GM23338 (cell line): ENCODE data around the gene UNC13D. TPM values are rescaled to one million over a fixed set of nuclear protein-coding genes. Genes with fewer than 3 reads are reported as not detected.

Experiments used
- ATAC-seq: fragments of 200-7000 bp; cut with Tn5 transposase; 3 replicates; pipeline ENCODE4 v1.9.1; 2020
- DNase-seq: peaks from one replicate; pipeline ENCODE4 v3.0.0-alpha.2; 2015; ENCODE audit warnings: low spot score
- H2AFZ ChIP-seq: fragments of 200-600 bp; sonication (generic); 2 replicates; pipeline ENCODE4 v1.8.0; 2016; ENCODE audit warnings: antibody characterized with exemption, mild to moderate bottlenecking, moderate library complexity
- H3F3A ChIP-seq: fragments of 200-600 bp; sonication (generic); replicated peaks from 2 replicates; pipeline ENCODE4 v1.8.0; 2017; ENCODE audit warnings: antibody characterized with exemption, mixed run types, low read depth
- H3K27ac ChIP-seq: fragments of 200-600 bp; sonication (generic); 2 replicates; pipeline ENCODE4 v1.6.1; 2016; ENCODE audit warnings: low read depth
- H3K27me3 ChIP-seq: fragments of 200-600 bp; sonication (generic); 2 replicates; pipeline ENCODE4 v1.8.0; 2016; ENCODE audit warnings: mild to moderate bottlenecking, mixed run types, moderate library complexity; ENCODE audit not compliant: insufficient read depth
- H3K36me3 ChIP-seq: fragments of 200-600 bp; sonication (generic); 2 replicates; pipeline ENCODE4 v1.8.0; 2016; ENCODE audit warnings: mild to moderate bottlenecking; ENCODE audit not compliant: insufficient read depth
- H3K4me1 ChIP-seq: fragments of 200-600 bp; sonication (generic); 2 replicates; pipeline ENCODE4 v1.8.0; 2016; ENCODE audit warnings: mild to moderate bottlenecking, moderate library complexity; ENCODE audit not compliant: insufficient read depth
- H3K4me2 ChIP-seq: fragments of 200-600 bp; sonication (generic); 2 replicates; pipeline ENCODE4 v1.7.1; 2017; ENCODE audit warnings: mixed run types
- H3K4me3 ChIP-seq: fragments of 200-600 bp; sonication (generic); 2 replicates; pipeline ENCODE4 v1.6.1; 2016; ENCODE audit warnings: mixed run types
- H3K79me2 ChIP-seq: fragments of 200-600 bp; sonication (generic); replicated peaks from 2 replicates; pipeline ENCODE4 v1.8.0; 2017; ENCODE audit warnings: mild to moderate bottlenecking; ENCODE audit not compliant: insufficient read depth
- H3K9me2 ChIP-seq: fragments of 200-600 bp; sonication (generic); 2 replicates; pipeline ENCODE4 v1.8.0; 2017; ENCODE audit not compliant: insufficient read depth
- H4K20me1 ChIP-seq: fragments of 200-600 bp; sonication (generic); replicated peaks from 2 replicates; pipeline ENCODE4 v1.8.0; 2017; ENCODE audit warnings: mild to moderate bottlenecking; ENCODE audit not compliant: insufficient read depth
- H3K27ac Mint-ChIP-seq: 2 replicates; pipeline ENCODE4 v1.8.0; 2020; ENCODE audit warnings: inconsistent platforms, mild to moderate bottlenecking, moderate library complexity, mixed read lengths
- H3K27me3 Mint-ChIP-seq: 3 replicates; pipeline ENCODE4 v1.8.0; 2022; ENCODE audit warnings: low read depth, mild to moderate bottlenecking, moderate library complexity, mixed read lengths, inconsistent platforms; ENCODE audit not compliant: insufficient read depth, poor library complexity
- H3K36me3 Mint-ChIP-seq: 3 replicates; pipeline ENCODE4 v1.8.0; 2021; ENCODE audit warnings: low read depth, mild to moderate bottlenecking, inconsistent platforms, moderate library complexity, mixed read lengths
- H3K4me1 Mint-ChIP-seq: 3 replicates; pipeline ENCODE4 v1.8.0; 2020; ENCODE audit warnings: mild to moderate bottlenecking, inconsistent platforms, mixed read lengths
- H3K4me3 Mint-ChIP-seq: 3 replicates; pipeline ENCODE4 v1.8.0; 2021; ENCODE audit warnings: moderate library complexity, mild to moderate bottlenecking, inconsistent platforms, mixed read lengths
- H3K9me3 Mint-ChIP-seq: 3 replicates; pipeline ENCODE4 v1.8.0; 2020; ENCODE audit warnings: moderate library complexity, mild to moderate bottlenecking, inconsistent platforms, mixed read lengths
- CREB1 ChIP-seq: fragments of 250-450 bp; sonication (Bioruptor Pico); IDR thresholded peaks from 2 replicates; pipeline ENCODE4 v1.5.0; 2020; ENCODE audit warnings: low read depth, mild to moderate bottlenecking, moderate library complexity
- CTCF ChIP-seq, 2 experiments: fragments of 200-600 bp in 1 of 2; sonication (generic) in 1 of 2; conservative IDR thresholded peaks; 2 replicates each; pipeline versions ENCODE4 v1.5.1 to v1.6.1; 2016 to 2017; ENCODE audit warnings: antibody characterized with exemption in 2 of 2, low read depth in 2 of 2, mild to moderate bottlenecking in 2 of 2, moderate library complexity in 1 of 2
- ETS1 ChIP-seq: IDR thresholded peaks from 2 replicates; pipeline ENCODE4 v1.6.1; 2016; ENCODE audit warnings: antibody characterized with exemption
- EZH2 ChIP-seq: fragments of 200-600 bp; sonication (generic); IDR thresholded peaks from one replicate; pipeline ENCODE4 v1.8.0; 2017; ENCODE audit warnings: antibody characterized with exemption, mild to moderate bottlenecking, low read depth; ENCODE audit not compliant: unreplicated experiment
- EZH2phosphoT487 ChIP-seq: fragments of 200-600 bp; sonication (generic); IDR thresholded peaks from one replicate; pipeline ENCODE4 v1.8.1; 2018; ENCODE audit warnings: antibody characterized with exemption; ENCODE audit not compliant: unreplicated experiment
- JUNB ChIP-seq: IDR thresholded peaks from one replicate; pipeline ENCODE4 v1.6.1; 2016; ENCODE audit warnings: antibody characterized with exemption; ENCODE audit not compliant: unreplicated experiment
- NANOG ChIP-seq: IDR thresholded peaks from 2 replicates; pipeline ENCODE4 v1.6.1; 2016; ENCODE audit warnings: antibody characterized with exemption, borderline replicate concordance
- POLR2AphosphoS5 ChIP-seq: IDR thresholded peaks from 2 replicates; pipeline ENCODE4 v1.6.1; 2016; ENCODE audit warnings: antibody characterized with exemption, low read depth
- REST ChIP-seq: IDR thresholded peaks from one replicate; pipeline ENCODE4 v1.6.1; 2018; ENCODE audit warnings: antibody characterized with exemption; ENCODE audit not compliant: unreplicated experiment
- STAT1 ChIP-seq: IDR thresholded peaks from one replicate; pipeline ENCODE4 v1.6.1; 2016; ENCODE audit warnings: antibody characterized with exemption; ENCODE audit not compliant: unreplicated experiment
- ZNF114 ChIP-seq: fragments of 250-450 bp; sonication (Bioruptor Pico); IDR thresholded peaks from 2 replicates; pipeline ENCODE4 v1.5.0; 2020; ENCODE audit warnings: mild to moderate bottlenecking, moderate library complexity
- ZNF331 ChIP-seq: fragments of 250-450 bp; sonication (Bioruptor Pico); IDR thresholded peaks from 2 replicates; pipeline ENCODE4 v1.5.0; 2020; ENCODE audit warnings: low read depth, mild to moderate bottlenecking, moderate library complexity
- ZNF462 ChIP-seq: fragments of 250-450 bp; sonication (Bioruptor Pico); IDR thresholded peaks from 2 replicates; pipeline ENCODE4 v1.5.0; 2020; ENCODE audit warnings: mild to moderate bottlenecking, moderate library complexity
- polyA plus RNA-seq: library from polyadenylated mRNA; unstranded; fragments of >200 nt; fragmentation: Nextera tagmentation; extraction: Ambion mirVana; gene quantifications from 2 replicates; pipeline ENCODE4 v1.2.1, GENCODE V29; 2016
- total RNA-seq: library from RNA; depleted of rRNA; stranded (reverse); fragments of >200 nt; shearing (Covaris generic); gene quantifications from 2 replicates; pipeline ENCODE4 v1.2.3, GENCODE V29; 2014

UNC13D gene
- total and polyA plus RNA-seq, 2 experiments from 2014 or later: 5.9 to 10.8 TPM

GRCh38 chr17:75795820-75796607, 48.2 kb downstream of the UNC13D start:
- H3K79me2 ChIP-seq: peaks cover 75% of the 10 kb centered on the region

More at GRCh38 chr17:75795820-75796607, 48.2 kb downstream of the UNC13D start:
- no peak for ATAC-seq
- no peak for DNase-seq
- Mint-ChIP-seq H3K4me1 (no peaks in the 10 kb centered on the region), H3K4me3 (no peak overlapping the region), H3K9me3 (no peaks in the 10 kb centered on the region), H3K36me3 (peaks cover 55% of the 10 kb centered on the region), H3K27me3 (no peaks in the 10 kb centered on the region), H3K27ac (no peak overlapping the region)
- Histone ChIP-seq H3K27me3 (no peaks in the 10 kb centered on the region), H3K4me3 (no peak overlapping the region), H3K27ac (no peak overlapping the region), H3K36me3 (peaks cover 21% of the 10 kb centered on the region; the same call in 1 of the 2 replicates), H2AFZ (no peak overlapping the region), H3K4me1 (no peaks in the 10 kb centered on the region), H3K9me2 (no peaks in the 10 kb centered on the region), H3F3A (peaks cover 3% of the 10 kb centered on the region; the same call in 1 of the 2 replicates), H3K4me2 (no peak overlapping the region), H4K20me1 (peaks cover 31% of the 10 kb centered on the region)
- TF ChIP-seq STAT1 (no peak), EZH2phosphoT487 (no peak), CTCF (conservative IDR thresholded peaks at IDR 0.05; ENCODE audit: low read depth in 2 of 2) (no peak), ZNF114 (CRISPR knock-in tag) (no peak), POLR2AphosphoS5 (no peak), NANOG (no peak), CREB1 (no peak), ZNF331 (CRISPR knock-in tag) (no peak), ZNF462 (no peak), EZH2 (no peak), ETS1 (no peak), REST (no peak), JUNB (no peak)
